A549 (cell line): ENCODE measurements around the gene DNAJB4. TPM values are rescaled to one million over a fixed set of nuclear protein-coding genes. Genes with fewer than 3 reads are reported as not detected.

Experiments
- ATAC-seq, 2 experiments: fragments of 200-7000 bp in 1 of 2; fragments of >200 bp in 1 of 2; cut with Nextera tagmentation in 1 of 2; cut with Tn5 transposase in 1 of 2; 3 replicates each; pipeline versions ENCODE4 v1.8.0 to v1.9.1; 2018 to 2020; ENCODE audit warnings: mild to moderate bottlenecking in 1 of 2, moderate library complexity in 1 of 2
- CTCF ChIA-PET: fragments of 300-600 bp; sonication (Branson Sonifier 250); formaldehyde crosslinking; extraction: SDS; loops from one replicate; lab custom pipeline; 2021; ENCODE audit warnings: antibody characterized with exemption, inconsistent platforms; lab: Yijun Ruan, JAX
- POLR2A ChIA-PET: fragments of 350-600 bp; formaldehyde crosslinking; extraction: SDS; loops from one replicate; lab custom pipeline; 2021; ENCODE audit warnings: antibody characterized with exemption, inconsistent platforms; lab: Yijun Ruan, JAX
- DNase-seq, 2 experiments: peaks; one replicate each; pipeline versions ENCODE4 v3.0.0 to v3.0.0-alpha.2; 2011 to 2016; ENCODE audit warnings: low read depth in 1 of 2, low spot score in 1 of 2
- FAIRE-seq: peaks from 2 replicates; lab custom pipeline; 2011; peaks lifted over from hg19 to GRCh38; lab: Jason Lieb, UNC
- H3K27ac ChIP-seq, 2 experiments: fragments of >200 bp; sonication (Bioruptor Twin); formaldehyde crosslinking; 3 replicates each; pipeline ENCODE4 v1.5.1; 2016 to 2017
- H3K4me1 ChIP-seq: fragments of >200 bp; sonication (Bioruptor Twin); formaldehyde crosslinking; 3 replicates; pipeline ENCODE4 v1.6.1; 2016
- H3K4me2 ChIP-seq: fragments of >200 bp; sonication (Bioruptor Twin); formaldehyde crosslinking; 3 replicates; pipeline ENCODE4 v1.6.1; 2016
- H3K4me3 ChIP-seq: fragments of >200 bp; sonication (Bioruptor Twin); formaldehyde crosslinking; 3 replicates; pipeline ENCODE4 v1.5.1; 2016
- H3K9me3 ChIP-seq: fragments of >200 bp; sonication (Bioruptor Twin); formaldehyde crosslinking; 3 replicates; pipeline ENCODE4 v1.6.1; 2016
- CBX8 ChIP-seq: fragments of 200-600 bp; sonication (generic); IDR thresholded peaks from 2 replicates; pipeline ENCODE4 v1.6.1; 2016
- CHD2 ChIP-seq: fragments of 150-350 bp; IDR thresholded peaks from 2 replicates; pipeline ENCODE4 v1.6.1; 2014; ENCODE audit warnings: low read length; ENCODE audit not compliant: partially characterized antibody
- CTCF ChIP-seq: fragments of >200 bp; sonication (Bioruptor Twin); formaldehyde crosslinking; IDR thresholded peaks from 3 replicates; pipeline ENCODE4 v1.5.1; 2016
- FOXS1 ChIP-seq: fragments of 250-450 bp; sonication (Bioruptor Pico); IDR thresholded peaks from 2 replicates; pipeline ENCODE4 v1.5.0; 2020; ENCODE audit warnings: mild to moderate bottlenecking, moderate library complexity
- GATA3 ChIP-seq: IDR thresholded peaks from 2 replicates; pipeline ENCODE4 v1.6.1; 2012; ENCODE audit warnings: borderline replicate concordance
- HMGXB4 ChIP-seq: fragments of 250-450 bp; sonication (Bioruptor Pico); IDR thresholded peaks from 2 replicates; pipeline ENCODE4 v1.5.0; 2021; ENCODE audit warnings: mild to moderate bottlenecking, moderate library complexity, borderline replicate concordance
- HOXB13 ChIP-seq: fragments of 250-450 bp; sonication (Bioruptor Pico); IDR thresholded peaks from 2 replicates; pipeline ENCODE4 v1.5.0; 2020; ENCODE audit warnings: low read depth, mild to moderate bottlenecking, moderate library complexity
- JUNB ChIP-seq: fragments of >200 bp; sonication (Bioruptor Twin); formaldehyde crosslinking; IDR thresholded peaks from 2 replicates; pipeline ENCODE4 v1.6.1; 2016
- MAFK ChIP-seq: fragments of 450-650 bp; IDR thresholded peaks from 2 replicates; pipeline ENCODE4 v1.6.1; 2014; ENCODE audit not compliant: partially characterized antibody
- MAZ ChIP-seq: fragments of 150-350 bp; IDR thresholded peaks from 2 replicates; pipeline ENCODE4 v1.6.1; 2014; ENCODE audit warnings: antibody characterized with exemption, low read depth, low read length, borderline replicate concordance
- MYC ChIP-seq: IDR thresholded peaks from 2 replicates; pipeline ENCODE4 v1.6.1; 2012; ENCODE audit warnings: mild to moderate bottlenecking, inconsistent platforms, low read length, improper control_type of control experiment, borderline replicate concordance
- NFE2L2 ChIP-seq: fragments of 150-350 bp; conservative IDR thresholded peaks from 2 replicates; pipeline ENCODE4 v1.6.1; 2014; ENCODE audit warnings: low read length
- POLR2AphosphoS2 ChIP-seq: conservative IDR thresholded peaks from 2 replicates; pipeline ENCODE4 v1.6.1; 2012; ENCODE audit warnings: low read length, improper control_type of control experiment, inconsistent platforms
- RARB ChIP-seq: fragments of 250-450 bp; sonication (Bioruptor Pico); IDR thresholded peaks from 2 replicates; pipeline ENCODE4 v1.8.0; 2021; ENCODE audit warnings: mild to moderate bottlenecking, moderate library complexity
- RCOR1 ChIP-seq: fragments of 150-350 bp; IDR thresholded peaks from 2 replicates; pipeline ENCODE4 v1.6.1; 2014; ENCODE audit warnings: antibody characterized with exemption, low read length, low read depth
- SREBF2 ChIP-seq: fragments of 450-650 bp; IDR thresholded peaks from 2 replicates; pipeline ENCODE4 v1.6.1; 2014; ENCODE audit warnings: mild to moderate bottlenecking, moderate library complexity
- ZC3H11A ChIP-seq: fragments of 450-650 bp; IDR thresholded peaks from 2 replicates; pipeline ENCODE4 v1.6.1; 2014; ENCODE audit warnings: antibody characterized with exemption, mild to moderate bottlenecking
- ZFP36 ChIP-seq: fragments of 450-650 bp; IDR thresholded peaks from 2 replicates; pipeline ENCODE4 v1.6.1; 2014; ENCODE audit warnings: borderline replicate concordance; ENCODE audit not compliant: partially characterized antibody
- ZNF302 ChIP-seq: fragments of 250-450 bp; sonication (Bioruptor Pico); IDR thresholded peaks from 2 replicates; pipeline ENCODE4 v1.9.0; 2021; ENCODE audit warnings: inconsistent platforms, mild to moderate bottlenecking, moderate library complexity
- ZSCAN20 ChIP-seq: fragments of 250-450 bp; sonication (Bioruptor Pico); IDR thresholded peaks from 2 replicates; pipeline ENCODE4 v1.8.0; 2022; ENCODE audit warnings: mild to moderate bottlenecking, moderate library complexity
- whole genome bisulfite sequencing: methylation state at CpG from one replicate; pipeline ENCODE4 v1.1.6; 2017; ENCODE audit errors: missing lambda C conversion rate; 5-methylcytosine and 5-hydroxymethylcytosine counted together
- polyA plus RNA-seq, 4 experiments: library from polyadenylated mRNA; depleted of rRNA in 3 of 4; stranded (reverse); fragments of >200 nt; fragmentation: RNase III in 1 of 4; extraction: RNeasy Plus Mini Kit Qiagen cat#74134 plus additional on column Dnase treatment in 1 of 4; gene quantifications; 2 replicates in 3 of 4; 3 replicates in 1 of 4; pipeline ENCODE4 v1.2.3, GENCODE V29; 2011 to 2017
- TF ChIP-seq, protein P1 (sequence below): fragments of >200 bp; sonication (Bioruptor Twin); formaldehyde crosslinking; IDR thresholded peaks from 3 replicates; pipeline ENCODE4 v1.6.1; 2016
- TF ChIP-seq, protein P2 (sequence below): fragments of 200-600 bp; sonication (generic); IDR thresholded peaks from 2 replicates; pipeline ENCODE4 v1.6.1; 2016; ENCODE audit warnings: antibody characterized with exemption, mild to moderate bottlenecking, moderate library complexity
- TF ChIP-seq, protein P3 (sequence below): IDR thresholded peaks from 2 replicates; pipeline ENCODE4 v1.6.1; 2012
- TF ChIP-seq, protein P4 (sequence below): fragments of 450-650 bp; IDR thresholded peaks from 2 replicates; pipeline ENCODE4 v1.6.1; 2014; ENCODE audit warnings: antibody characterized with exemption

DNAJB4 gene
- polyA plus RNA-seq, 2 of the 4 experiments (the other 2 are of a cell fraction): 30.0 to 48.8 TPM

GRCh38 chr1:78052685-78053405 lies 48.1 kb downstream of the DNAJB4 start:
- POLR2A ChIA-PET: no interaction called here
- CTCF ChIA-PET: no interaction called here
- H3K4me1 ChIP-seq: no peaks in the 10 kb centered on the region
- ATAC-seq: no peak
- DNase-seq: no peak
- no peak for FAIRE-seq
- H3K4me2 ChIP-seq: no peak overlapping the region
- TF ChIP-seq MAFK (no peak), ZC3H11A (no peak), MYC (no peak), MAZ (no peak)
- 67% methylated on average over 2 of the region's 2 CpGs for WGBS
- H3K4me3 ChIP-seq: no peak overlapping the region
- no peaks in the 10 kb centered on the region for H3K9me3 ChIP-seq
- no peak overlapping the region for H3K27ac ChIP-seq

DNA sequence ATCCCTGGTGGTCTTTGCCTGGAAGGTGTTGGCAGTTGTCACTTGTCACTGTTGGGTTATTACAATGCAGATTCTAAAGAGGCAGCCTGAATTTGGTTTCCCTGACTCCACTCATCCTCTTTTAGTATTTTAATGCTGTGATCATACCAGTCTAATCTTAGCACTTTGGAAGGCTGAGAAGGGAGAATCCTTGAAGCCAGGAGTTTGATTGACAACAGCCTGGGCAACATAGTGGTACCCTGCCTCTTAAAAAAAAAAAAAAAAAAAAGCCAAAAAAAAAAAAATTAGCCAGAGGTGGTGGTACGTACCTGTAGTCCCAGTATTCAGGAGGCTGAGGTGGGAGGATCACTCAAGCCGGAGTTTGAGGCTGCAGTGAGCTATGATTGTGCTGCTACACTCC lies 48.8 kb downstream of the DNAJB4 start:
- FAIRE-seq: no peak
- no peak for ATAC-seq
- Histone ChIP-seq H3K27ac (no peak overlapping the region), H3K4me1 (no peaks in the 10 kb centered on the region)
- no peak for TF ChIP-seq MYC
- TF ChIP-seq CHD2: no peak
- TF ChIP-seq SREBF2: no peak
- TF ChIP-seq MAFK: no peak
- TF ChIP-seq, protein P1, sequence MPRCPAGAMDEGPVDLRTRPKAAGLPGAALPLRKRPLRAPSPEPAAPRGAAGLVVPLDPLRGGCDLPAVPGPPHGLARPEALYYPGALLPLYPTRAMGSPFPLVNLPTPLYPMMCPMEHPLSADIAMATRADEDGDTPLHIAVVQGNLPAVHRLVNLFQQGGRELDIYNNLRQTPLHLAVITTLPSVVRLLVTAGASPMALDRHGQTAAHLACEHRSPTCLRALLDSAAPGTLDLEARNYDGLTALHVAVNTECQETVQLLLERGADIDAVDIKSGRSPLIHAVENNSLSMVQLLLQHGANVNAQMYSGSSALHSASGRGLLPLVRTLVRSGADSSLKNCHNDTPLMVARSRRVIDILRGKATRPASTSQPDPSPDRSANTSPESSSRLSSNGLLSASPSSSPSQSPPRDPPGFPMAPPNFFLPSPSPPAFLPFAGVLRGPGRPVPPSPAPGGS: no peak
- no peak for TF ChIP-seq RCOR1
- TF ChIP-seq, protein P2, sequence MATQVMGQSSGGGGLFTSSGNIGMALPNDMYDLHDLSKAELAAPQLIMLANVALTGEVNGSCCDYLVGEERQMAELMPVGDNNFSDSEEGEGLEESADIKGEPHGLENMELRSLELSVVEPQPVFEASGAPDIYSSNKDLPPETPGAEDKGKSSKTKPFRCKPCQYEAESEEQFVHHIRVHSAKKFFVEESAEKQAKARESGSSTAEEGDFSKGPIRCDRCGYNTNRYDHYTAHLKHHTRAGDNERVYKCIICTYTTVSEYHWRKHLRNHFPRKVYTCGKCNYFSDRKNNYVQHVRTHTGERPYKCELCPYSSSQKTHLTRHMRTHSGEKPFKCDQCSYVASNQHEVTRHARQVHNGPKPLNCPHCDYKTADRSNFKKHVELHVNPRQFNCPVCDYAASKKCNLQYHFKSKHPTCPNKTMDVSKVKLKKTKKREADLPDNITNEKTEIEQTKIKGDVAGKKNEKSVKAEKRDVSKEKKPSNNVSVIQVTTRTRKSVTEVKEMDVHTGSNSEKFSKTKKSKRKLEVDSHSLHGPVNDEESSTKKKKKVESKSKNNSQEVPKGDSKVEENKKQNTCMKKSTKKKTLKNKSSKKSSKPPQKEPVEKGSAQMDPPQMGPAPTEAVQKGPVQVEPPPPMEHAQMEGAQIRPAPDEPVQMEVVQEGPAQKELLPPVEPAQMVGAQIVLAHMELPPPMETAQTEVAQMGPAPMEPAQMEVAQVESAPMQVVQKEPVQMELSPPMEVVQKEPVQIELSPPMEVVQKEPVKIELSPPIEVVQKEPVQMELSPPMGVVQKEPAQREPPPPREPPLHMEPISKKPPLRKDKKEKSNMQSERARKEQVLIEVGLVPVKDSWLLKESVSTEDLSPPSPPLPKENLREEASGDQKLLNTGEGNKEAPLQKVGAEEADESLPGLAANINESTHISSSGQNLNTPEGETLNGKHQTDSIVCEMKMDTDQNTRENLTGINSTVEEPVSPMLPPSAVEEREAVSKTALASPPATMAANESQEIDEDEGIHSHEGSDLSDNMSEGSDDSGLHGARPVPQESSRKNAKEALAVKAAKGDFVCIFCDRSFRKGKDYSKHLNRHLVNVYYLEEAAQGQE: no peak
- TF ChIP-seq NFE2L2: no peak
- no peak for TF ChIP-seq FOXS1 (CRISPR knock-in tag)
- TF ChIP-seq ZNF302: no peak
- TF ChIP-seq HOXB13: no peak
- TF ChIP-seq, protein P3, sequence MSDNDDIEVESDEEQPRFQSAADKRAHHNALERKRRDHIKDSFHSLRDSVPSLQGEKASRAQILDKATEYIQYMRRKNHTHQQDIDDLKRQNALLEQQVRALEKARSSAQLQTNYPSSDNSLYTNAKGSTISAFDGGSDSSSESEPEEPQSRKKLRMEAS: no peak
- TF ChIP-seq, all 56 proteins: peak for 0
- H3K4me2 ChIP-seq: no peak overlapping the region
- H3K4me3 ChIP-seq: no peak overlapping the region
- CTCF ChIA-PET: no interaction called here
- POLR2A ChIA-PET: no interaction called here
- no peaks in the 10 kb centered on the region for H3K9me3 ChIP-seq
- 86% methylated on average over 2 of the region's 2 CpGs for WGBS
- no peak for DNase-seq

DNA sequence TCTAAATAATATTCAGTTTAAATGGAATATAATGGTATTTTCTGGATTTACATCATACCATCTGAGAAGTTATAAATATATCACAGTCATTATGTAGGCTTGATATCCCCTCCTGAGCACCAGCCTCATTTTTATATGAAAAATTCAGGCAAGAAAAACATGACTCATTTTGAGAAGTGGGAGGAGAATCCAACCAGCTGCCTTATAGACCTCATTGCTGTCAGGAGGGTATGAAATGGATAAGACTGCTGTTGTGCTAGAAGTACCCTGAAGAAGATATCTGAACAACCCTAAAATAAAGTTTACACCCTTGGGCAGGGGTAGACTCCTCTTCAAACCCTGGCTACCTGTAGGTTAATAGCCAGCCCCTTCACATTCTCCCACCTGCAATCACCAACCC lies 49.8 kb downstream of the DNAJB4 start:
- ATAC-seq: no peak
- Histone ChIP-seq H3K9me3 (no peaks in the 10 kb centered on the region), H3K4me3 (no peak overlapping the region), H3K4me2 (no peak overlapping the region), H3K27ac (no peak overlapping the region; a peak in 1 of 6 replicates), H3K4me1 (no peaks in the 10 kb centered on the region)
- ChIA-PET POLR2A (no interaction called here), CTCF (no interaction called here)
- no peak for TF ChIP-seq ZFP36
- no peak for TF ChIP-seq NFE2L2
- no peak for TF ChIP-seq CTCF
- TF ChIP-seq ZSCAN20 (CRISPR knock-in tag): no peak
- no peak for TF ChIP-seq ZNF302
- no peak for TF ChIP-seq FOXS1 (CRISPR knock-in tag)
- TF ChIP-seq HMGXB4 (CRISPR knock-in tag): no peak
- TF ChIP-seq RCOR1: no peak
- TF ChIP-seq JUNB: no peak
- no peak for TF ChIP-seq GATA3
- no peak for TF ChIP-seq CBX8
- TF ChIP-seq, protein P4, sequence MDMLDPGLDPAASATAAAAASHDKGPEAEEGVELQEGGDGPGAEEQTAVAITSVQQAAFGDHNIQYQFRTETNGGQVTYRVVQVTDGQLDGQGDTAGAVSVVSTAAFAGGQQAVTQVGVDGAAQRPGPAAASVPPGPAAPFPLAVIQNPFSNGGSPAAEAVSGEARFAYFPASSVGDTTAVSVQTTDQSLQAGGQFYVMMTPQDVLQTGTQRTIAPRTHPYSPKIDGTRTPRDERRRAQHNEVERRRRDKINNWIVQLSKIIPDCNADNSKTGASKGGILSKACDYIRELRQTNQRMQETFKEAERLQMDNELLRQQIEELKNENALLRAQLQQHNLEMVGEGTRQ: no peak
- no peak for TF ChIP-seq RARB
- TF ChIP-seq POLR2AphosphoS2: no peak
- DNase-seq: no peak
- FAIRE-seq: no peak
